GM23248 (cell line): ENCODE results near the gene CDH4.

ENCODE experiments used
- EZH2 ChIP-seq: fragments of 200-600 bp; sonication (generic); IDR thresholded peaks from 2 replicates; pipeline ENCODE4 v1.6.1; 2018; ENCODE audit warnings: antibody characterized with exemption, mild to moderate bottlenecking; ENCODE audit not compliant: insufficient read depth, poor library complexity, severe bottlenecking
- EZH2phosphoT487 ChIP-seq: fragments of 200-600 bp; sonication (generic); IDR thresholded peaks from 2 replicates; pipeline ENCODE4 v1.6.1; 2018; ENCODE audit warnings: antibody characterized with exemption, moderate library complexity, mild to moderate bottlenecking, low read depth; ENCODE audit not compliant: insufficient read depth

GRCh38 chr20:61487997-61488371 is 235.9 kb downstream of the CDH4 start:
- TF ChIP-seq EZH2phosphoT487: no peak
- no peak for TF ChIP-seq EZH2
